Measurements from ENCODE around the gene BIRC5.

BIRC5 gene

DNA sequence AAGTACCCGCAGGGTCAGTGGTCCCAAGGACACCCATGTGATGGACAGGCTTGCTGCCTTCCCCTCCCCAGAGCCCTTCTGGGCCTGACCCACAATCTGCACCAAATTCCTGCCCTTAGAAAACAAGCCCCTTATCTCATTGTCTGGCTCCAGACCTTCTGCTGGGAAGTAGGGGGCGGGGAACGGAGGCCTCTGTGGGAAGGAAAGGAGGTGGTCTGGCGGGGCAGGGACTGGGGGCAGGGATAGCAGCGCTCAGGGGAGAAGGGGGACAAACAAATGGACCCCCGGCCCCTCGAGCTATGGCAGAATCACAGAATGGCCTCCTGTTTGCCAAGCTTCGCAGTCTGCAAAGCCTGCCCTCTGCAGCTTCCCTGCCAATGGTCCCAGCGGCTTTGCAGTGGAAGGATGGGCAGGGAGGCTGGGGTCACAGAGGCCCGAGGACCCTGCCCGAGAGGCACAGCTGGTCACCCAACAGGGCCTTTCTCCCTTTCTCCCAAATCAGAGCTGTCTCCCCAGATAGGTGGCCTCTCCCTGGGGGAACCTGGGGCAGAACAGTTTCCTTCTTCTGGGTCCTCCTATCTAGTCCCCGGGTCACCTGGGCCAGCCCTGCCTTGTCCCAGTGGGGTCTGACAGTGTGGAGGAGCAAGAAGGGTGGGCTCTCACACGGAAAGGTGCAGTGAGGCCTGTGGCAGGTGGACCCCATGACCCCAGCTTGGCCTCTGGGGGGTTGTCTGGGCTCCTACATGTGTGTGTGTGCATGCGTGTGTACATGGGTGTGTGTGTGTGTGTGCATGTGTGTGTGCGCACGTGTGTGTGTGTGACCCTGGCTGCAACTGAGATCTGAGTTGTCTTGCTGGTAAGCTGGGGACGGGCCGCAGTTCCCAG lies 42.9 kb downstream of the BIRC5 start:
- in situ Hi-C loops (cut with MboI; ENCODE audit: low pct_unique_long_range_greater_than_20kb, low sequenced_read_pairs, unreplicated experiment) = no loop called here
- TF ChIP-seq, protein P1, sequence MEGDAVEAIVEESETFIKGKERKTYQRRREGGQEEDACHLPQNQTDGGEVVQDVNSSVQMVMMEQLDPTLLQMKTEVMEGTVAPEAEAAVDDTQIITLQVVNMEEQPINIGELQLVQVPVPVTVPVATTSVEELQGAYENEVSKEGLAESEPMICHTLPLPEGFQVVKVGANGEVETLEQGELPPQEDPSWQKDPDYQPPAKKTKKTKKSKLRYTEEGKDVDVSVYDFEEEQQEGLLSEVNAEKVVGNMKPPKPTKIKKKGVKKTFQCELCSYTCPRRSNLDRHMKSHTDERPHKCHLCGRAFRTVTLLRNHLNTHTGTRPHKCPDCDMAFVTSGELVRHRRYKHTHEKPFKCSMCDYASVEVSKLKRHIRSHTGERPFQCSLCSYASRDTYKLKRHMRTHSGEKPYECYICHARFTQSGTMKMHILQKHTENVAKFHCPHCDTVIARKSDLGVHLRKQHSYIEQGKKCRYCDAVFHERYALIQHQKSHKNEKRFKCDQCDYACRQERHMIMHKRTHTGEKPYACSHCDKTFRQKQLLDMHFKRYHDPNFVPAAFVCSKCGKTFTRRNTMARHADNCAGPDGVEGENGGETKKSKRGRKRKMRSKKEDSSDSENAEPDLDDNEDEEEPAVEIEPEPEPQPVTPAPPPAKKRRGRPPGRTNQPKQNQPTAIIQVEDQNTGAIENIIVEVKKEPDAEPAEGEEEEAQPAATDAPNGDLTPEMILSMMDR (IDR thresholded peaks at IDR 0.05; ENCODE audit: extremely low read depth, insufficient read depth, missing control alignments) = no peak
- no peak for DNase-seq (ENCODE audit: low spot score)

DNA sequence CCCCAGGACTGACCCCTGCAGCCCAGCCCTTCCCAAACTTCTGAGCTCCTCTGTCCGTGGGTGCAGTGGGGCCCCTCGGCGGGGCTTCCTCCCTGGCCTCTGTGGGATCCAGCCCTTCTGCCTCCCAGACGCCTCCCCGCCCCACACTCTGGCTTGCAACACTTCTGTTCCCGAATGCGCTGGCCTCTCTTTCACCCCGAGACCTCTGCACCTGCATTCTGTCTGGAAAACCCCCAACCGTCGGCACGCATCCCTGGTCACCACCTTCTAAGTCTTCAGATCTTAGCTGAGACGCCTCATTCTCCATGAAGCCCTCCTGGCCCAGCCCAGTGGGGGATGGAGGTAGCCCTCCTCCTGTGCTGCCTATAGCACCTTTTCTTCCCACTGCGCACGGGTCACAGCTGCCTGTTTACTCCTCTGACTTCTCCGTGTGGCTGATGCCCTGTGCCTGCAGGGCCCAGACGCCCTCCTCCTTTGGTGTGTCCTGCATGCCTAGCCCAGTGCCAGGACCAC lies 43.8 kb downstream of the BIRC5 start:
- peak; percentile 64 for DNase-seq (ENCODE audit: low spot score)
- in situ Hi-C loops (cut with MboI; ENCODE audit: low pct_unique_long_range_greater_than_20kb, low sequenced_read_pairs, unreplicated experiment) = no loop called here
- TF ChIP-seq, protein P1 (IDR thresholded peaks at IDR 0.05; ENCODE audit: extremely low read depth, insufficient read depth, missing control alignments) = no peak

DNA sequence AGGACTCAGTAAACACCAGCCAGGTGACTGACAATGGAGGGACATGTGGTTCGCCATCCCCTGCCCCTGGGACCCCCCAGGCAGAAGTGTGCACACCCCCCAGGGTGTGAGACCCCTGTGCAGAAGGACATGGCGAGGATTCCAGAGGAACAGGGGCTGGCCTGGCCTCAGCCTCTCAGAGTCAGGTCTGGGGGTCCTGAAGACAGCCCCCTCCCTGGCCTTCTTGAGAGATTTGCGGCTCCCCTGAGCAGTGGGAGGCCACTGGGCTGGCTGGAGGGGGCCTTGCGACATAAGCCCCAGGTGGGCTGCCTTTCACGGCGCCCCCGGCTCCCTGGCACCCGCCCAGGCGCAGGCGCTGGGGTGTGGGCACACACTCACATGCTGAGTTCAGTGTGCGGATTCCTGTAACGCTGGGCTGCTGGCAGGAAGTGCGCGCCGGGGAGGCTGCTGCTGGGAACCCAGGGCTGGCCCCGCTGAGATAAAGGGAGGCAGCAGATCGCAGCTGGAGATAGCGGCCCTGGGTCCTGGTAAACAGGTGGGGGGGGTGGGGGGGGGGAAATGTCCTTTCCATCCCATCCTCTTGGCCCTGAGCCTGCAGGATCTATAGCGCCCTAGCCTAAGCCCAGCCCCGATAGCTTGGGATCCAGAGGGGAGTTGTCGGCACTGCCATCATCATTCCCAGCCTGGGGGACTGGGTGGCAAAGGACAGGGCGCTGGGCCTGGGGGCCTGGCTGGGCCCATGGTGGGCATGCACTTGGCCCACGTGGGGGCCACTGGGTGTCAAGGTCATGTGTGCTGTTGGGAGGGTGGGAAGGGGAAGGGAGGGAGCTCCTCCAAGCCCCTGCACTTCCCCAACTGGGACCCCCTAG lies 44.5 kb downstream of the BIRC5 start:
- in situ Hi-C loops (cut with MboI; ENCODE audit: low pct_unique_long_range_greater_than_20kb, low sequenced_read_pairs, unreplicated experiment) = no loop called here
- no peak for DNase-seq (ENCODE audit: low spot score)
- TF ChIP-seq, protein P1 (IDR thresholded peaks at IDR 0.05; ENCODE audit: extremely low read depth, insufficient read depth, missing control alignments) = no peak

DNA sequence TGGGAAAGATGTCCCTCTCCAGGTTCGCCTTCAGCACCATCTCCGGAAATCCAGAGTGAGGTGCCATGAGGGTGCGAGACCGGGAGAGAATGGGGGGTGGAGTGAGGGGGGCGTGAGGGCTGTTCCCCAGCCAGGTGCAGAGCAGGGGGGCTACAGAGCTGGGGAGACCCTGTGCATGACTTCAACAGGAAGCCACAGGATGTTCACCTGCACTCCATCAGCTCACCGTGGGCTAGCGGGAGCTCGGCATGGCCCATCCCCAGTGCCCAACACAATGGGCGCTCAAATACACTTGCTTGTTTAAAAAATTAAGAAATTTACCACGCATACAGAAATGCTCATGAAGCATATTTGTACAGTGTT lies 45.1 kb downstream of the BIRC5 start:
- TF ChIP-seq, protein P1 (IDR thresholded peaks at IDR 0.05; ENCODE audit: extremely low read depth, insufficient read depth, missing control alignments) = no peak
- DNase-seq (ENCODE audit: low spot score) = no peak
- in situ Hi-C loops (cut with MboI; ENCODE audit: low pct_unique_long_range_greater_than_20kb, low sequenced_read_pairs, unreplicated experiment) = no loop called here

DNA sequence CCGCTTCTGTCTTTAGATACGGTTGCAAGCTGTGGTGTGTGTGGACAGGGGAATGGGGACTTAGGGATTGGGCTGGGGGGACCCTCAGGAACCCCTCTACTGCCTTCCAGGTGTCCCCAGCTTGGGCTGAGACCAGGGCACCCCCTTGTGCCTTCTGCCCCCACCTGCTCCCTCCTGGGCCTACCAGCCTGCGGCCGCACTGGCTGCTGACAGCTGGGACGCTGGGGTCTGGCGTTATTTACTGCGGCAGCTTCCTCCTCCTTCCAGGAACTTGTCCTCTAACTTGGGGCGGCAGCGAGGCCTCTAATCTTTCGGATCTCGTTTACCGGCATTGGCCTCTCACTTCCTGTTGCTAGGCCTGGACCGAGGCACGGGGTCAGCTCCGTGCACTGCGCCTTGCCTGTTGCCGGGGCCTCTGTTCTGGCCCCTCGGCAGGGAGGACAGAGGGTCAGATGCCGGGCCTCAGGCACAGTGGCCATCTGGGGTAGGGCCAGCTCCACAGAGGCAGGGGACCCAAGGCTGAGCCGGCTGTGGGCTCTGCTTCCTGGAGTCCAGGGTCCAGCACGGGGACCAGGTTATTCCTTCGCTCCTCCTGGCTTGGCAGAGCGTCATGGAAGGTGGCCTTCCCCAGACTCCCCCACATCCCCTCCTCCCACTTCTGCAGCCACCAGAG lies 49.1 kb downstream of the BIRC5 start:
- in situ Hi-C loops (cut with MboI; ENCODE audit: low pct_unique_long_range_greater_than_20kb, low sequenced_read_pairs, unreplicated experiment) = no loop called here
- DNase-seq (ENCODE audit: low spot score) = no peak
- TF ChIP-seq, protein P1 (IDR thresholded peaks at IDR 0.05; ENCODE audit: extremely low read depth, insufficient read depth, missing control alignments) = no peak

DNA sequence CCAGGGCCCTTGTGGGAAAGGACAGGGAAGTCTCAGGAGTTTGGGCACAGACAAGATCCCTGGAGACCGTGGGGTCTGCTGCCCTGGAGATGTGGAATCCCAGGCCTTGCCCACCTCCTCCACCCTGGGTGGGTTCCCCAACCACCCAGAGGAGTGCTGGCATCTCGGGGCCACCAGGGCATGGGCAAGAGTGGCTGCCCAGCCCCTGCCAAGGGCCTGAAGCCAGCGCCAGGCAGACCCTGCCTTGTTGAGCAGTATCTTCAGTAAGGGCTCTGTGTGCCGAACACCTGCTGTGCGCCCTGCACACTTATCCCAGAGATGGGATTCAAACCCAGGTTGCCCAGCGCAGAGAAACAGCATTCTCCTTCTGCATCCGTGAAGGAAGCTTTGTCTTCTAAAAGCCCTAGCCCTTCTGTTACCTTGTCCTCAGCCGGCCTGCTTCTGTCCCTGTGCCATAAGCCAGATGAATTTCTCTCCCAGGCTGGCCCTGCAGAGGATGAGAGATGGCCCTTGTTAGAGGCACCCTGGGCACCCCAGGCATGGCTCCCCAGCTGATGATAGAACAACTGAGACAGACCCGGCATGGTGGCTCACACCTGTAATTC lies 49.8 kb downstream of the BIRC5 start:
- TF ChIP-seq, protein P1 (IDR thresholded peaks at IDR 0.05; ENCODE audit: extremely low read depth, insufficient read depth, missing control alignments) = no peak
- in situ Hi-C loops (cut with MboI; ENCODE audit: low pct_unique_long_range_greater_than_20kb, low sequenced_read_pairs, unreplicated experiment) = no loop called here
- DNase-seq (ENCODE audit: low spot score) = no peak

Data from GM13977 (cell line).